ENCODE measurements around the gene MYRIP. TPM values are rescaled to one million over a fixed set of nuclear protein-coding genes. Genes with fewer than 3 reads are reported as not detected.

The MYRIP gene
- total and polyA plus RNA-seq, 4 donors: 0.98 to 11.7 (median 6.8) TPM

GRCh38 chr3:39907981-39908380, 98.6 kb downstream of the MYRIP start (continued):
- TF ChIP-seq CTCF (IDR thresholded peaks at IDR 0.05; ENCODE audit: low read depth, low read length, missing input control): no peak
- peak; percentile 27 for TF ChIP-seq MAX (IDR thresholded peaks at IDR 0.05)
- no peak for TF ChIP-seq JUND (IDR thresholded peaks at IDR 0.05)
- peak; percentile 55 for TF ChIP-seq SP1 (IDR thresholded peaks at IDR 0.05)
- TF ChIP-seq RXRA (IDR thresholded peaks at IDR 0.05): peak; percentile 29 to 32

- Histone ChIP-seq H3K9me3 (ENCODE audit: control insufficient read depth in 4 of 4, low read length in 3 of 4) (no peaks in the 10 kb centered on the region), H3K36me3 (ENCODE audit: control insufficient read depth in 4 of 4, insufficient read depth in 3 of 4, low read depth in 1 of 4, low read length in 3 of 4) (peaks cover 0 to 3% (median 0%) of the 10 kb centered on the region in 4 donors), H3K9ac (ENCODE audit: low read depth in 1 of 2, low read length in 2 of 2) (no peak overlapping the region), H3K4me1 (ENCODE audit: control insufficient read depth in 4 of 4, insufficient read depth in 4 of 4, low read length in 3 of 4) (peaks cover 6 to 15% (median 7%) of the 10 kb centered on the region in 4 donors), H3K4me3 (ENCODE audit: low read depth in 1 of 3, low read length in 3 of 3) (no peak overlapping the region), H3K27me3 (ENCODE audit: control insufficient read depth in 4 of 4, insufficient read depth in 4 of 4, low read length in 3 of 4) (no peaks in the 10 kb centered on the region), H3K27ac (ENCODE audit: low read depth in 1 of 2, low read length in 2 of 2) (no peak overlapping the region)
- TF ChIP-seq SP1 (IDR thresholded peaks at IDR 0.05) (no peak), HNF4G (IDR thresholded peaks at IDR 0.05) (no peak), FOXA2 (IDR thresholded peaks at IDR 0.05) (no peak), RXRA (IDR thresholded peaks at IDR 0.05) (no peak), REST (IDR thresholded peaks at IDR 0.05) (no peak), FOXA1 (IDR thresholded peaks at IDR 0.05) (no peak), ZBTB33 (IDR thresholded peaks at IDR 0.05) (no peak), EGR1 (IDR thresholded peaks at IDR 0.05; ENCODE audit: low read depth in 2 of 2) (no peak), TAF1 (conservative IDR thresholded peaks at IDR 0.05) (no peak), RAD21 (IDR thresholded peaks at IDR 0.05) (no peak), JUND (IDR thresholded peaks at IDR 0.05) (no peak), CTCF (IDR thresholded peaks at IDR 0.05; ENCODE audit: low read depth, low read length, missing input control) (no peak)
- WGBS: 87% methylated on average over 6 of the region's 6 CpGs
- DNase-seq (ENCODE audit: low spot score): no peak
Measured at GRCh38 chr3:39910135-39910534, 100.7 kb downstream of the MYRIP start.

Measured in liver (tissue), 9 donors.